NT2/D1 (cell line): ENCODE results near the gene RNH1.

Experiments used
- SUZ12 ChIP-seq: IDR thresholded peaks from 2 replicates; pipeline ENCODE4 v1.6.1; 2011; ENCODE audit not compliant: insufficient read length, insufficient read depth; ENCODE audit errors: extremely low read depth
- YY1 ChIP-seq: IDR thresholded peaks from 2 replicates; pipeline ENCODE4 v1.6.1; 2011; ENCODE audit not compliant: insufficient read length, insufficient read depth
- ZNF274 ChIP-seq: IDR thresholded peaks from 2 replicates; pipeline ENCODE4 v1.6.1; 2011; ENCODE audit warnings: mild to moderate bottlenecking, low read depth, low read length

DNA sequence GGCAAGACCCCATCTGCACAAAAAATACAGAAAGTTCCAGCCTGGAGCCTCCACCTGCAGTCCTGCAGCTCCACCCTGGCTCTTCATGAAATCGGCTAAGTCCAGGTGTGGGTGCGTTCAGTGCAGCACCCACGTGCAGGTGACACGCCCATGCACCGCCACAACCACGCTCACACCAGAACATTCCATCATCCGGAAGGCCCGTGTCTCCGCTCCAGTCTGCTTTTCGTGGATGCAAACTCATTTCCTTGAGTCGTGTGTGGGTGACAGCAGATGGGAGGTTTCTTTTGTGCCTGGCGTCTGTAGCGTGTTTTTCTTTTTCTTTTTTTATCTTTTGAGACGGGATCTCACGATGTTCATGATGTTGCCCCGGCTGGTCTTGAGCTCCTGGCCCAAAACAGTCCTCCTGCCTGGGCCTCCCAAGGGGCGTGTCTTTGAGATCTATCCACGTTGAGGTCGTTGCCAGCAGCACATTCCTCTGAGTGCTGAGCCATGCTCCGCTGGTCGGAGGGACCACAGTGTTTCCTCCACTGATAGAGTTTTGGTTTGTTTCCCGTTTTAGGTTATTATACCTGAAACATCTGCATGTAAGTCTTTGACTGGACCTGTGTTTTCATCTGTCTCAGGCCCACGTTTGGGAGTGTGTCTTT lies 49.8 kb downstream of the RNH1 start:
- TF ChIP-seq SUZ12 (no peak), YY1 (no peak), ZNF274 (no peak)
